Activated effector memory CD4-positive, alpha-beta T cell treated with anti-CD3 and anti-CD28 coated beads, Interleukin-2, amount 50 U/mL, for 16 hours (primary cell): ENCODE data around the gene HDAC10.

ENCODE experiments used
- DNase-seq: peaks from one replicate; pipeline ENCODE4 v3.0.0-alpha.2; 2020

HDAC10 gene, protein sequence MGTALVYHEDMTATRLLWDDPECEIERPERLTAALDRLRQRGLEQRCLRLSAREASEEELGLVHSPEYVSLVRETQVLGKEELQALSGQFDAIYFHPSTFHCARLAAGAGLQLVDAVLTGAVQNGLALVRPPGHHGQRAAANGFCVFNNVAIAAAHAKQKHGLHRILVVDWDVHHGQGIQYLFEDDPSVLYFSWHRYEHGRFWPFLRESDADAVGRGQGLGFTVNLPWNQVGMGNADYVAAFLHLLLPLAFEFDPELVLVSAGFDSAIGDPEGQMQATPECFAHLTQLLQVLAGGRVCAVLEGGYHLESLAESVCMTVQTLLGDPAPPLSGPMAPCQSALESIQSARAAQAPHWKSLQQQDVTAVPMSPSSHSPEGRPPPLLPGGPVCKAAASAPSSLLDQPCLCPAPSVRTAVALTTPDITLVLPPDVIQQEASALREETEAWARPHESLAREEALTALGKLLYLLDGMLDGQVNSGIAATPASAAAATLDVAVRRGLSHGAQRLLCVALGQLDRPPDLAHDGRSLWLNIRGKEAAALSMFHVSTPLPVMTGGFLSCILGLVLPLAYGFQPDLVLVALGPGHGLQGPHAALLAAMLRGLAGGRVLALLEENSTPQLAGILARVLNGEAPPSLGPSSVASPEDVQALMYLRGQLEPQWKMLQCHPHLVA

DNA sequence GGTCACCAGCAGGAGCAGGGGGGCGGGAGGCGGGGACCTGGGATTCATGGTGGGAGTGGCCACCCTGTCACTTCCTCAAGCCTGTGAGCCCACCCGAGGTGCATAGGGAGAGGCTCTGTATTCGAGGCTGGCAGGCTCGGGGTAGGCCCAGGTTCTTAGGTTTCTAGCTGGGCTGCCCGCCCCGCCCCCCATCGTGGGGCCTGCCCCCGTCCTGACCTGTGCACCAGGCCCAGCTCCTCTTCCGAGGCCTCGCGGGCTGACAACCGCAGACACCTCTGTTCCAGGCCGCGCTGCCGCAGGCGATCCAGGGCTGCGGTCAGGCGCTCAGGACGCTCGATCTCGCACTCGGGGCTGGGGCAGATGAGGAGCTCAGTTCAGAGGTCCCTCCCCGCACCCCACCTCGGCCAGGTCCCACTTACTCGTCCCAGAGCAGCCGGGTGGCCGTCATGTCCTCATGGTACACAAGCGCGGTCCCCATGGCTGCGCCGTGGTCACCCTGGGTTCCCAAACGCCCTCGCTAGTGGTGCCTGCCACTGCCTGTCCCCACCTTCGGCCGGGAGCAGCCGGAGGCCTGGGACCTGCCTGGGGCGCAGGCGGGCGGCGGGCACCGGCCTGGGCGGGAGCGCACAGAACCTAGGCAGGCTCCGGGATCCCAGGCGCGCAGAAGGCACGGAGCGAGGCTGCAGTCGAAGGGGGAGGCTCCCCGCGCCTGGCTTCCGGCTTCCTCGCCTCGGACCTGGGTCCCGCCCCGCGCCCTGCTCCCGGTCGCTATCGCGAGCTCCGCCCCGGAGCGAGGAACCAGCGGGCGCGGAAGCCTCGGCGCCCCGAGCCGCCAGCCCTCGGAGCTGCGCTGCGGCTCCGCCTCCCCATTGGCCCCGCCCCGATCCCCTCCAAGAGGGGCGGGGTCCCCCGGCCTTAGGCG lies at the start of gene HDAC10:
Gene HDAC10 (minus strand): TSS at position 711 of the 922 bp plus-strand sequence. CDS start 233 bp downstream, at position 478.
- DNase-seq, result peak; percentile 92

DNA sequence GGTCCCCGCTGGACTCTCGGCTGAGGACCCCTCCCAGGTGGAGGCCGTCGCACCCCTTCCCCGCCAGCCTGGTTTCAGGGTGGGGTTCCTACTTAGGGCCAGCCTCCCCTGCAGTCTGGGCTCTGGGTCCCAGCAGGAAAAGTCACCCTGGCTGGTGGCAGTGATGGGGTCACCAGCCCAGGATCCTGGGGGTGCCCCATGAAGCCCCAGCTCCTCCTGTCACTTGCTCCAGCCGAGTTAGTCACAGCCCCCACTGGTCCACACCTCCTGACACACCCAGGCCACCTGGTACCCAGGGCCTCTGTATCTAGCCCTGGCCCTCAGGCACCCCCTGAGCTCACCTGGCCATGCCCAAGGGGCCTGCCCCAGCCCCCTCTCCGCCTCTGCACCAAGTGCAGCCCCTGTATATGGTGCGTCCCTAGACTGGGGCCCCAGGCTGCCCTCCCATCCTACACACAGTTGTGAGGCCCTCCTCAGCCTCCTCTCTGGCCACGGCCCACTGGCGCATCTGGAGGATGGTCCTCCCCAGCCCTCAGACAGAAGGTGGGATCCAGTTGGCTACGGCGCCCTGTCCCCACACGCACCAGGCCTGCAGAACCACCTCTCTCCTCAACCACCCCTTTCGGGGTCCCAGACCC lies 49.7 kb upstream of the HDAC10 start:
- no peak for DNase-seq

DNA sequence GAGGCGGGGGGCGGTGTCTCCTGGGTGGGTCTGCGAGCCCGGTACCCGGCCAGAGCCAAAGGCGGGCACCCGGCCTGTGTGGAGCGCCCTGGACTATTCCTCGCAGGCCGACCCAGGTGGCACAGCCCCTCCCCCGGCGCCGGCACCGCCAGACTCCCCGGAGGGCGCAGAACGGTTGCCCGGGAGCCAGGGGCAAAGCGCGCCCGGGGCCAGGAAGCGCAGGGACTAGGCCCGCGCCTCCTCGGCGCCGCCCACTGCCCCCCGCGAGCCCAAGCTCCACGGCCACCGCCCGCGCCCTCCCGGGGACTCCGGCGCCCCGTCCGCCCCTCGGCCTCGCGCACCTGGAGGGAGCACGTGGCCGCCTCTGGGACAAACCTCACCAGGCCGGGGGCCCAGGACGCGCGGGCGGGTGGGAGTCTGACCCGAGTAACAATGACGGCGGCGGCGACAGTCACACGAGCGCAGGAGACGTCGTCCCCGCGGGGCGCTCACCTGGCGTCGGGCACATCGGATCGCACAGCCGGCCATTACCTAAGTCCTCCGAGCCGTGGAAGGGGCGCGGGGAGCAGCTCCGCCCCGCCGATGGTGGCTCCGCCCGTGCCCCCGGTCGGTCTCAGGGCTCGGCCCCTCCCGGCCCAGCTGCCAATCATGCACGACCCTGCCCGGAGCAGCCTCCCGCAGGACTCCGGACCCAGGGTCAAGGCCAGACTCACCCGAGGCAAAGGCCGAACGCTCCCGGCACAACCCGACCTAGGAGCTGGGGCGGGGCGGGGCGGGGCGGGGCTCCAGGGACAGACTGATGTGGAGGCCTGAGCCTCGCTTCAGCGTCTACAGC lies 48.9 kb upstream of the HDAC10 start:
- no peak for DNase-seq

DNA sequence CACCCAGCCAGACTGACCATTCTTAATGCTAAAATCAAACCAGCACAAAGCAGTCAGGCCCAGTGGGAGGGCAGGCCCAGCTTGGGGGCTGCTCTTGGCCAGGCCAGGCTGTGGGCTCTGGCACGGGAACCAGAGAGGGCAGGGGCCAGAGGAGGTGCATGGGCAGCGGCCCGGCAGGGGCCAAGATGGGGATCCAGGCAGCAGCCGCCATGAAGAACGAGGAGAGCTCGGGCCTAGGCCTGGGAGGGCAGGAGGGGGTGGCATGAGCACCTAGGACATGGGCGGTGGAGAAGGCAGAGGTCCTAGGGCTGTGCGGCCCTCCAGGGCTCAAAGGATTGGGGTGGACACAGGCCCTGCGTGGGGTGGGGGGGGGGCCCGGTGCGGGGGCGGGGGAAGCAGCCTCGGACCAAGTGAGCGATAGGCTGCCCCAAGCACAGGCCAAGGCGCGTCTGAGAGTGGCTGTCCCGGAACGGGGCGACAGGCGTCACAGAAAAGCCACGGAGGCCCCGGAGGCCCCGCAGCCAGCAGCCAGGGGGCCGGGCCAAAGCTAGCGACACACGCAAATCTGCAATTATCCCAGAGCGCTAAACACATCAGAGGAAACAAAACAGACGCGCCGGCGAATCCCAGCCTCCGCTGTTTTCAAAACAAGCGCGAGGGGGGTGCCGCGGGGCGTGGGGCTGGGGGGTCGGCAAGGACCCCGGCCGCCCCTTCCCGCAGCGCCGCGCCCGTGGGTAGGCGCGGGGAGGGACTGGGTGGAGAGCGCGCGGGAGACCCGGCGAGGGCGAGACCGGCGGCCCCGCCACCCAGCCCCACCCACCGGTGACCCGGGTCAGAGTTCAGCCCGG lies 48.1 kb upstream of the HDAC10 start:
- DNase-seq, result no peak

DNA sequence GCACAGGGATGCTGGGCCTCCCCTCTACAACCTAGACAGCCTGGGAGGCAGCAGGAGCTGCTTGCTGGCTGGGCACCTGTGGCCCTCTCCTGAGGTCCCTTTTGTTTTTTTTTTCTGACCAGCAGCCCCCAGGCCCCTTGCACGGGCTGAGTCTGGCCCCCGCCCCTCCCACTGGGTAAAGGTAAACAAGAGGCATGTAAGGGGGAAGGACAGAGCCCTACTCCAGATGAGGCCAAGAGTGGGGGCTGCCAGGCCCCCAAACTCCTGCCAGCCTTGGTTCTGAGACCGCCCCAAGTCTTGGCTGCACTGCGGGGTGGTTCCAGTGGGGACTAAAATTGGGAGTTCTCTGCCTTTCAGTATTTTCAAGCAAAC lies 47.2 kb upstream of the HDAC10 start:
- no peak for DNase-seq

DNA sequence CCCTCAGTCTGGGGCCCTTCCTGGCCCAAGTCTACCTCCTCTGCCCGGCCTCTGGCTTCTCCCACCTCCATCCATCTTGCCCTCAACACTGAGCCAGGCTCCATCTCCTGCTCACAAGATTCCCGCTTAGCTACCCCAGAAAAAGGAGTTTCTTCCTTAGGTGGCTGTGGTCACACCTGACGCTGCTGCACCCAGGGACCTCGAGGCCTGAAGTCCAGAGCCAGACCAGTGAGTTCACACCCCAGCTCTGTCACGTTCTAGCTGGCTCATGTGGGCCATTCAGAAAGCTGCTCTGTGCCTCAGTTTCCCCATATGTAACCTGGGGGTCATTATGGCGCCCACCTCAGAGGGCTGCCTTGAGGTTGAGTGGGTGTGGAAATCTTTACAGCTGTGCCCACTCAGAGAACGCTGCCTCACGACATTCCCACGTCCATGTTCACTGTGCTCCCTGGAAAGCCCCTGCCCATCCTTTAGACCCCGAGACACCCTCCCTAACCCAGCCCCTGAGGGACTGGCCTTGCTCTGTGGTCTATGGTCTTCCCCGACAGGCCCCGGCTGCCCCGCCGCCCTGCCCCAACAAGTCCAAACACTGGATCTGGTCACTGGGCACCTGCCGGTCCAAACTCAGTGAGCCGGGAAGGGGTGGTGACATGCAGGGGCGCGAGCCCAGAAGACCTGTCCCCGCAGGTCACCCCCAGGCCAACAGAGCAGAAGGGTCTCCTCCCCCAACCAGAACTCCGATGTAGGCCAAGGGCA lies 46.6 kb upstream of the HDAC10 start:
- no peak for DNase-seq

DNA sequence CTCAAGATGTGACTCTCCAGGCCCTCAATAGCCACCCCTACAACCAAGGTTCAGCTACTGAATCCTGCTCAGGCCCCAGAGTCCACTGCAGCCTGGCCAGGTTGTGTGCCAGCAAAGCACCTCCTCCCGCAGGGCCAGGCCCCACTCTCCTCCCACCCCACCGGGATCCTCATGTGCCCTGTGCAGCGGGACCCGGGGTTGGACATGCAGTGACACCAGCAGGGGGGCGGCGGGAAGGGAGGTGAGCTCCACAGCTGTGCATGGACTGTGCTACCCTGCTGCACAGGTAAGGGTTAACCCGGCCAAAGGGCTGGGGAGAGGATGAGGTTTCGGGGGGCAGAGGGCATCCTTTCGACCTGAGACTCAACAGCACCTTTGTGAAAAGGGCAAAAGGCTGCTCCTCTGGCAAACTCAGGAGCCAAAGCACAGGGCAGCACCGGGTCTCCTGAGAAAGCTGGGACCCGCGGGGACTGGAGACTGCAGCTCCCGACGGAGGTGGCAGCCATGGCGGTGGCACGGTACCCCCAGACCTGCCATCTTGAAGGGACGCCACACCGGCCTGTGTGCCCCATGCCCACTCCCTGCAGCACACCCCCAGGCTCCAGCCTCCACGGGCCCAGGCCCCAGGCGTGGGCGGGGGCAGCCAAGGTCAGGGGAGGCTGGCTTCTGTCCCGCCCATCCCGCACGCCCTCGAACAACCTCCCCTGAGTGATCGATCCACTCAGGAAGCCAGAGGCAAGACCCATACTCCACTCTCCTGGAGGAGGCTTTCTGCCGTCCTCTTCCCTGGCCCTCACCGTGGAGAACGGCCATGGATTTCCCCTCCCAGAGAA lies 45.8 kb upstream of the HDAC10 start:
- DNase-seq, result no peak

DNA sequence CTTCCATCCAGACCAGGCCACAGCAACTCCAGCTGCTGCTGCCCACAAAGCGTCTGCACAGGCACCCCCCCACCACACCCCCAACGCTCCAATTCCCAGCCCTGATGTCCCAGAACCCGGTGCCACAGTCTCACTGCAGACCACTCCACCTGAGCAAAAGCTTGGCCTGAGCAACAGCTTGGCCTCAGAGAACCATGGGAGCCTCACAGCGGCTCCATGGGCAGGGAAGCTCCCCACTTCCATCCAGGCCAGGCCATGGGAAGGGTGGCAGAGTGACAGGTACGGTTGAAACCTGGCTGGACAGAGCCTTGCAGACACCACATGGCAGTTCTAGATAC lies 43.2 kb upstream of the HDAC10 start:
- DNase-seq, result no peak

DNA sequence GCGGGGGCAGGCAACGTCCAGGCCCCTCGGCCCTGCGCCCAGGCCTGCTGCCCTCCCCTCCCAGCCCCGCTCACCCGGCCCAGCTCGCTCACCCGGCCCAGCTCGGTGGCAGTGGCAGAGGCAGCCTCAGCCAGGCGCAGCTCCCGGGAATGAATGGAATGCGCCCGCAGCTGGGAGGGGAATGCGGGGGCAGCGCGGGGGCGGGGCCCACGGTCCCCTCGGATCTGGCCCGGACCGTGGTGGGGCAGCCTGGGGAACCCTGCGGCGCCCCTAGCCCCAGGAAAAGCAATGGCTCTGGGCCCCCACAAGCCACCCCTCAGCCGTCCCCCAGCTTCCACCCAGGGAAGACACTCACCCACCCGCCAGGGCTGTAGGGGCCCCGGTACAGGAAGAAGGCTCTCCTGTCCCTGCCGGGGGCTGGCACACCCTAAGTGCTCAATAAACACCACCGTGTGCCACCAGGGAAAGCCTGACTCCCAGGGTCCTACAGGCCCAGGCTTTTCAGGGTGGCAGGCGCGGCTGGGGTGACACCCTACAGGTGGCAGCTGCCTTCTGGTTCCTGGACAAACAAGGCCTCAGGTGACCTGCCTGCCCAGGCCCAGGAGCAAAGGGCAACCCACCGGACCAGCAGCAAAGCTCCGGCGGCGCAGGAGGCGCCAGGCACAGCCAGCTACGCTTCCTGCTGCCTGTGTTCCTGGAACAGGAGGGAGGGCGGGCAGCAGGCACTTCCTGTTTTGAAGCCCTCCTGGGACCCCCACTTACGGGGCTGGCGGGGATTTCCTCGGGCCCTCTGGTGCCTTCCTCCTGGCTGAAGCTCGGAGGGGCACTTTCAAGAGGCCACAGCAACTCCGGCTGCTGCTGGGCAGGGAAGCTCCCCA lies 42.6 kb upstream of the HDAC10 start:
- no peak for DNase-seq

DNA sequence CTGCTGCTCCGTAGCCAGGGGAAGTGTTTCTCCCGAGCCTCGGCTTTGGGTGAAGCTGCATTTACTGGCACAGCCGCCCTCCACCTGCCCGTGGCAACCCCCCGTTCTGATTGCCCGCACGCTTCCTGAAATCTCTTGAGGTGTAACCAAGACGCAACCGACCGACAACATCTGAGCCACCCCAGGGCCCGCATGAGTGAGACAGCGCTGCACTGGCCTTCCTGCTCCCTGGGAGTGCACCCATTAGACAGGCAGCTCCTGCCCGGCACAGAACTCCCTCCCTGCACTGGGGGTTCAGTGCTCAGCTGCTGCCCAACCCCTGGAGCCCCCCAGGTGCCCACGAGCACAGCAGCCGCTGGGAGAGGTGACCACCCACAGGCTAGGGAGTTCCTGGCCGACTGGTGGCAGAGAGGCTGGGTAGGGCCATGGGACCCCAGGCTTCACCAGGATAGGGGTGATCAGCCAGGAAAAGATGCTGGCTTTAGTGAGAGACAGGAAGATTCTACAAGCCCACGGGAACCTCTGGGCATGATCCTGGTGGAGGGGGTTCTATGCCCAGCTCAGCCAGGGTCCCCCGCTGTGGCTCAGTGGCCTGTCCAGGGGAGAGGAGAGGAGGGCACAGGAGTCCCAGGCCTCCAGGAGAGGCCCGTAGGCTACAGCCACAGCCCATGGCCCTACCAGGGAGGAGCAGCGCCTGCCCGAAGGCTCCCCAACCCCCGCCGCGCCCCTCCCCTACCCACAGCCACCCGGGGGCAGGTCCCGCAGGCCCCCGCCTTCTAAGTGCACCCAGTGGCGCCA lies 41.8 kb upstream of the HDAC10 start:
- no peak for DNase-seq

DNA sequence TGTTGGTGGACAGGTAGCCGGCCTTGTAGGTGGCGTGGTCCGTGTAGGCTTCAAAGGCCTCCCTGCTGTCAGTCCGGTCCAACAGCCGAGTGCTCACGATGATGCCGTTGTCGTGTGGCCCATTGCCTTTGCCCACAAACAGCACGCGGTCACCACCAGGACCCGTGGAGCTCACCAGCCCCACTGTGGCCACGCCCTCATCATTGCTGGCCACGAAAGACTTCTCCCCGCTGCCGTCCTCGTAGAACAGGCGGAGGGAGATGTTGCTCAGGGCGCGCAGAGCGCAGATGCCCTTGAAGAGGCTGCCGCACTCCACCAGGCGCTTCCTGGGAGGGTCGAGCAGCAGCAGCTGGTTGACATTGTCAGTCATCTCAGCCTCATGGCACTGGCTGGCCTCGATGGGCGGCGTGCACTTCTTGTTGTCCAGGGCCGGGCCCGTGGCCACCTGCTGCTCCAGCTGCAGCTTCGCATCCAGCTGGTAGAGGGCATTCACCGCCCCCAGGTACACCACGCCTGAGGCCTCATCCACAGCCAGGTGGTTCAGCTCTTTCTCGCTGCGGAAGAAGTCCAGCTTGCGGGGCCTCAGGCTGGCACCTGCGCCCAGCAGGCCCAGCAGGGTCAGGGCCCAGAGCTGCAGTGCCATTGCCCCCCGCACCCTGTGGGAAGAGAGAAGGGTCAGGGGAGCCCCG lies 39.0 kb upstream of the HDAC10 start:
- DNase-seq, result no peak

DNA sequence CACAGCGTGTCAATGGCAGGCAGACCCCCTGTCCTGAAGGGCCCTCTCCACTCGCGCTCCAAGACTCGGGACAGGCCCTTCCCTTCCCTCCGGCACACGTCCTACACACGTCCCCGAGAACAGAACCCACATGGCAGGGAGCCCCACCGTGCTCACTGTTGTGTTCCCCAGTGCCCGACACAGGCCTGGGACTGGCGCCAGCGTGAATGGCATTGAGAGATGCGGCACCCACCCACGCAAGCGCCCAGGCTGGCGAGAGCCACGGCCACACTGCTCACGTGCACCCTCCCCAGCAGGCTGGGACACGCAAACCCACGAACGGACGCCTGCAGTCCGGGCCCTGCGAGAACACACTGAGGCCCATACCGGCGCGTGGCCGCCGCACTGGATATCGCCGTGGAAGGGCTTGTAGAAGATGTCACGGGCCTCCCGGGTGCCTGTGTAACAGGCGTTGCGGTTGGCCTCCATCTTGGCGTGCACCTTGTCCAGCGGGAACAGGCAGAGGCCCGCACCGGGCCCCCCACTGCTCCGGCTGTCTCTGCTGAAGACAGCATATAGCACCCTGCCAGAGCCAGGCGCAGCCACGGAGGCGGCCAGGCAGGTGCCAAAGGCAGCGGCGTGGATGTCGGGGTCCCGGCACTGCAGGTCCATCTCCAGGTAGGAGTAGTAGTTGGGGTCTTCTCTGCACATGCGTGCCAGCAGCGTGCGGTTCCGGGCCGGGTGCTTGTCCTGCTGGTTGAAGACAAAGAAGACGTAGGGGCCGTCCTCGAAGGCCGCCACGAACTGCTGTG lies 38.3 kb upstream of the HDAC10 start:
- no peak for DNase-seq

DNA sequence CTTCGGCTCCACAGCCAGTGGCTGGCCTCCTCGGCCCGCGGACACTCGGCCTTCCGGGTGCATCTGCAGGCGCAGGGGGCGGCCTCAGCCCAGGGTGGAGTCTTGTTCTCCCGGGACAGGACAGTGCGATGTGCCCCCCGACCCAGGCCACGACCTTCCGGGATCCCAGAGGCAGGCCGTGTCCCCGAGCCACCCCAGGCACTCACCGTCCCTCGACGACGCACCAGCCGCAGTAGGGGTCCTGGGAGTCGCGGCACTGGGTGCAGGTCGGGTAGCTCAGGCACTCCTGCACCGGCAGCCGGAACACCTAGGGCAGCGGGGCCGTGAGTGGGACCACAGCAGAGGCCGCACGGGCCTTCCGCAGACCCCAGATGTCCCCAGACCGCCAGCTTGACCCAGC lies 36.7 kb upstream of the HDAC10 start:
- DNase-seq, result no peak

DNA sequence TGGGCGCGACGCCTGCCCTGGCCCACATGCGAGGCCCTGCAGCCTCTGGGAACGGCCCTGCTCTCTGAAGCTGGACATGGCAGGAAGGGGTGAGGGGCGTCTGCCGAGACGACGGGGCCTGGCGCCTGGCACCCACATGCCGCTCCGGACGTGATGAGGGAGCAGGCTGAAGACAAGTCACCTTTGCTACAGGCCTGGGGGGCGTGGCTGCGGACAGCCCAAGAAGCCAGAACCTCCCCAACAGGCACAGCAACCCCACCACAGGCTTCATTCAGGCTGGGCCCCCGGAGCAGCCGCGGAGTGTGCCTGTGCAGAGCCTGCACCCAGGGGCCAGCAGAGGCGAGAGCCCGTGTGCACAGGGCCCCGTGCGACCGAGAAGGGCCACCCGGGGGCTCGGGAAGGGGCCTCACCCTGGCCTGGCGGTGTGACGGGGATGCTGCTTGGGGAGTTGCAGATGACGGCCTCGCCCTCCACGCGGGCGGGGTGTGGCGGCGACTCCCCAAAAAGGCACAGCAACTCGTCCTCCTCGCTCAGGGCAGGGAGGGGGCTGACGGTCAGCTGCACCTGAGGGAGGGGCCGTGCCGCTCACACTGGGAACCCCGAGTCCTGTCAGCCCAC lies 35.7 kb upstream of the HDAC10 start:
- DNase-seq, result no peak

DNA sequence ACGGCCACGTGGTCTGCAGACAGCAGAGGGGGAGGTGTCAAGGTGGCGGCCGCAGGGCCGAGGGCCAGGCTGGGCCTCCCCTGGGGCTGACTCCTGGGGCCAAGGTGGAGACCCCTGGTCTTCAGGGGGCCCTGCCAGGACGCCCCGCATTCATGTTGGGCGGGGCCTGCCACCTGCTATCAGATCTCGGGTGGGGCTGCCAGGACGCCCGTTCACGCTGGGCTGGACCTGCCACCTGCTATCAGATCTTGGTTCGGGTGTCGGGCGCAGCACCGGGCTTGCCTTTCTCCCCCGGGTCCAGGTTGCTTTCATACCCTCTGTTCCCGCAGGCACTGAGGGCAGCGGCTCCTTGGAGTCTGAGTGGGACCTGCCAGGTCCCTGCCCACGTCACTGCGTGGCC lies 35.2 kb upstream of the HDAC10 start:
- no peak for DNase-seq
